ENCODE data around the gene SHBG. TPM values are rescaled to one million over a fixed set of nuclear protein-coding genes. Genes with fewer than 3 reads are reported as not detected.

SHBG gene
- total and polyA plus RNA-seq, 4 donors, result 0.16 to 0.63 (median 0.42) TPM

GRCh38 chr17:7656958-7657609, 27.1 kb downstream of the SHBG start:
- TF ChIP-seq CTCF (IDR thresholded peaks at IDR 0.05; ENCODE audit: control extremely low read depth, extremely low read depth), result no peak
- Histone ChIP-seq H3K4me1 (ENCODE audit: control insufficient read depth in 5 of 5, insufficient read depth in 5 of 5, low read length in 5 of 5) (peaks cover 0 to 37% (median 7%) of the 10 kb centered on the region in 5 donors), H3K27me3 (ENCODE audit: control insufficient read depth in 3 of 3, insufficient read depth in 3 of 3, low read length in 2 of 3) (peaks cover 0 to 3% (median 0%) of the 10 kb centered on the region in 3 donors)

GRCh38 chr17:7667656-7668406, 37.9 kb downstream of the SHBG start:
- Histone ChIP-seq H3K36me3 (ENCODE audit: control insufficient read depth in 4 of 4, insufficient read depth in 4 of 4, low read length in 4 of 4) (peaks cover 6 to 32% (median 15%) of the 10 kb centered on the region in 4 donors), H3K27ac (ENCODE audit: low read depth in 1 of 2, low read length in 1 of 2) (no peak overlapping the region), H3K4me1 (ENCODE audit: control insufficient read depth in 5 of 5, insufficient read depth in 5 of 5, low read length in 5 of 5) (no peaks in the 10 kb centered on the region), H3K9me3 (ENCODE audit: control insufficient read depth in 4 of 4, insufficient read depth in 3 of 4, low read length in 3 of 4) (peaks cover 0 to 4% (median 0%) of the 10 kb centered on the region in 4 donors), H3K4me3 (no peak overlapping the region), H3K27me3 (ENCODE audit: control insufficient read depth in 3 of 3, insufficient read depth in 3 of 3, low read length in 2 of 3) (no peaks in the 10 kb centered on the region), H3K9ac (ENCODE audit: insufficient read depth in 1 of 2, low read length in 2 of 2) (no peak overlapping the region)
- DNase-seq, result peak in 1 of 3 donors; percentile 68
- ATAC-seq (ENCODE audit: insufficient read depth, low FRiP score), result no peak
- WGBS, 2 donors, result 84 to 90% methylated on average over 10 of the region's 10 CpGs
- no peak for TF ChIP-seq CTCF (IDR thresholded peaks at IDR 0.05; ENCODE audit: control extremely low read depth, extremely low read depth)

More at GRCh38 chr17:7656958-7657609, 27.1 kb downstream of the SHBG start:
- Histone ChIP-seq H3K4me3 (no peak overlapping the region), H3K27ac (ENCODE audit: low read depth in 1 of 2, low read length in 1 of 2) (no peak overlapping the region), H3K9me3 (ENCODE audit: control insufficient read depth in 4 of 4, insufficient read depth in 3 of 4, low read length in 3 of 4) (no peaks in the 10 kb centered on the region), H3K36me3 (ENCODE audit: control insufficient read depth in 4 of 4, insufficient read depth in 4 of 4, low read length in 4 of 4) (peaks cover 0 to 12% (median 1%) of the 10 kb centered on the region in 4 donors), H3K9ac (ENCODE audit: insufficient read depth in 1 of 2, low read length in 2 of 2) (peak overlapping the region in 1 of 2 donors; percentile 49)
- ATAC-seq (ENCODE audit: insufficient read depth, low FRiP score) (no peak), DNase-seq (peak; percentile 80 to 90 (median 85))
- WGBS, 2 donors, result 56 to 67% methylated on average over 10 of the region's 10 CpGs

GRCh38 chr17:7668482-7668881, 38.5 kb downstream of the SHBG start:
- H3K27ac ChIP-seq (ENCODE audit: low read depth in 1 of 2, low read length in 1 of 2), result no peak overlapping the region
- DNase-seq, result no peak
- peaks cover 10 to 35% (median 20%) of the 10 kb centered on the region in 4 donors for H3K36me3 ChIP-seq (ENCODE audit: control insufficient read depth in 4 of 4, insufficient read depth in 4 of 4, low read length in 4 of 4)
- H3K4me1 ChIP-seq (ENCODE audit: control insufficient read depth in 5 of 5, insufficient read depth in 5 of 5, low read length in 5 of 5), result no peaks in the 10 kb centered on the region
- no peak overlapping the region for H3K9ac ChIP-seq (ENCODE audit: insufficient read depth in 1 of 2, low read length in 2 of 2)
- no peaks in the 10 kb centered on the region for H3K27me3 ChIP-seq (ENCODE audit: control insufficient read depth in 3 of 3, insufficient read depth in 3 of 3, low read length in 2 of 3)
- WGBS, 2 donors, result 93 to 95% methylated on average over 7 of the region's 7 CpGs
- H3K4me3 ChIP-seq, result no peak overlapping the region
- H3K9me3 ChIP-seq (ENCODE audit: control insufficient read depth in 4 of 4, insufficient read depth in 3 of 4, low read length in 3 of 4), result peaks cover 0 to 7% (median 2%) of the 10 kb centered on the region in 4 donors
- no peak for ATAC-seq (ENCODE audit: insufficient read depth, low FRiP score)
- TF ChIP-seq CTCF (IDR thresholded peaks at IDR 0.05; ENCODE audit: control extremely low read depth, extremely low read depth), result no peak

Measured in lung (tissue), 12 donors.